Hematopoietic multipotent progenitor cell treated with erythropoietin and hydrocortisone succinate and interleukin-3 and kit ligand, for 8 days (in vitro differentiated cells): ENCODE data around the gene SPHK1.

Experiments used
- DNase-seq: peaks from one replicate; pipeline ENCODE4 v3.0.0-alpha.2; 2015

The SPHK1 gene

DNA sequence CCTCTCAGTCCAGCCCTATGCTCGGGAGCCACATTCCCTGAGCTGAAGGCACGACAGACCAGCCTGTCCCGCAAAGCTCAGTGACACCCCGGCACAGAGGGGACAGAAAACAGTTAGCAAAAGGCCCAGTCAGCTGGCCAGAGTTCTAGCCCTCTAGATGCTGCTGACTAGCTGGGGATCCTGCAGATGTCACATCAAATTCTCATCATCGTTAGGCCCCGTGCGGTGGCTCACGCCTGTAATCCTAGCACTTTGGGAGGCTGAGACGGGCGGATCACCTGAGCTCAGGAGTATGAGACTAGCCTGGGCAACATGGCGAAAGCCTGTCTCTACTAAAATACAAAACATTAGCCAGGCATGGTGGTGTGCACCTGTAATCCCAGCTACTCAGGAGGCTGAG, 51.3 kb downstream of the SPHK1 start:
- DNase-seq: no peak
